Right lobe of liver (tissue), 6 donors: Measurements from ENCODE around the gene MFSD12. TPM values are rescaled to one million over a fixed set of nuclear protein-coding genes. Genes with fewer than 3 reads are reported as not detected.

Experiments used
- ATAC-seq, 4 donors: fragments of 200-7000 bp; cut with Tn5 transposase; one replicate each; pipeline ENCODE4 v1.9.1; 2020; ENCODE audit warnings: mild to moderate bottlenecking in 4 of 4, moderate library complexity in 4 of 4
- DNase-seq, 3 donors: peaks; one replicate each; pipeline ENCODE4 v3.0.0-alpha.2; 2020
- H3K27ac ChIP-seq, 3 donors: fragments of 200-600 bp; one replicate each; pipeline ENCODE4 v1.8.0; 2022
- H3K27me3 ChIP-seq, 2 donors: fragments of 200-600 bp; one replicate each; pipeline ENCODE4 v1.8.0; 2022
- H3K36me3 ChIP-seq, 4 donors: fragments of 200-600 bp; sonication (generic) in 1 of 4; one replicate each; pipeline versions ENCODE4 v1.5.1 to v1.8.0; 2017 to 2022; ENCODE audit warnings: control low read depth in 1 of 4
- H3K4me1 ChIP-seq, 4 donors: fragments of 200-600 bp; sonication (generic) in 1 of 4; one replicate each; pipeline versions ENCODE4 v1.5.1 to v1.8.0; 2017 to 2022; ENCODE audit warnings: control low read depth in 1 of 4
- H3K4me3 ChIP-seq, 3 donors: fragments of 200-600 bp; one replicate each; pipeline ENCODE4 v1.8.0; 2022
- H3K9me3 ChIP-seq, 4 donors: fragments of 200-600 bp; sonication (generic) in 1 of 4; one replicate each; pipeline versions ENCODE4 v1.5.1 to v1.8.0; 2017 to 2022; ENCODE audit warnings: control low read depth in 1 of 4
- POLR2A ChIP-seq: fragments of 450-650 bp; IDR thresholded peaks from one replicate; pipeline ENCODE4 v1.6.1; 2017; ENCODE audit warnings: antibody characterized with exemption, mild to moderate bottlenecking
- WGBS: methylation state at CpG from one replicate; pipeline ENCODE4 v1.1.6; 2018; ENCODE audit warnings: low coverage, low lambda C conversion rate; ENCODE audit not compliant: insufficient coverage; ENCODE audit errors: missing lambda C conversion rate; 5-methylcytosine and 5-hydroxymethylcytosine counted together
- intact Hi-C, 2 donors: fragments of 100-400 bp; cut with DNase I; formaldehyde crosslinking; loops; one replicate each; pipeline versions ENCODE4 v1.11.2 to v1.14.1; 2022
- total RNA-seq, 6 experiments: library from RNA; depleted of rRNA in 2 of 6; stranded (reverse); fragments of >200 nt in 2 of 6; fragmentation: NEBNext Ultra II Directional in 3 of 6; extraction: Animal tissue kit (Norgen Biotek cat#: 25700) in 3 of 6; gene quantifications; one replicate each; pipeline versions ENCODE4 v1.1.0 to v1.2.4, GENCODE V29; 2016 to 2023
- TF ChIP-seq, protein P1 (sequence below), 4 donors: fragments of 200-600 bp in 3 of 4; fragments of 450-650 bp in 1 of 4; IDR thresholded peaks; one replicate each; pipeline versions ENCODE4 v1.5.1 to v1.8.0; 2016 to 2022; ENCODE audit warnings: antibody characterized with exemption in 4 of 4, mild to moderate bottlenecking in 2 of 4
- donor health status: DM: no; HTN: yes; CAD: no.
- donor health status: DM: no; HTN: no; CAD: no.
- donor health status: DM: no; HTN: no; CAD: no.
- donor health status: DM: no; HTN: yes; CAD: no.
- donor health status: DM: no; HTN: yes; CAD: no.

The MFSD12 gene
- total RNA-seq, 6 experiments from 2014 or later = 23.8 to 114 (median 31.5) TPM

DNA sequence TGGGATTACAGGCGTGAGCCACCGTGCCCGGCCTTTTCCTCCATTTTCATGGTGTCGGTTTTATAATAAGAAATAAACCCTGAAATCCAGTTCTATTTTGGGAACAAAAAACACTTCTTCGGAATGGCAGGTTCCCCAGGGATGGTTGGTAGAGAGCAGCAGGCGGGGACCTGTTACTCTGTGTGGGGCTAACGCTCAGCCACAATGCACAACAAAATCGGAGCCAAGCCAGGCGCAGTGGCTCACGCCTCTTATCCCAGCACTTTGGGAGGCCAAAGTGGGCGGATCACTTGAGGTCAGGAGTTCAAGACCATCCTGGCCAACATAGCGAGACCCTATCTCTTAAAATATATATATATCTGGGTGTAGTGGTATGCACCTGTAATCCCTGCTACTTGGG lies 43.6 kb upstream of the MFSD12 start:
- no peaks in the 10 kb centered on the region for H3K36me3 ChIP-seq
- no peaks in the 10 kb centered on the region for H3K27me3 ChIP-seq
- H3K9me3 ChIP-seq = no peaks in the 10 kb centered on the region
- intact Hi-C loops = no loop called here
- no peak overlapping the region for H3K27ac ChIP-seq
- TF ChIP-seq POLR2A = no peak
- TF ChIP-seq, protein P1, sequence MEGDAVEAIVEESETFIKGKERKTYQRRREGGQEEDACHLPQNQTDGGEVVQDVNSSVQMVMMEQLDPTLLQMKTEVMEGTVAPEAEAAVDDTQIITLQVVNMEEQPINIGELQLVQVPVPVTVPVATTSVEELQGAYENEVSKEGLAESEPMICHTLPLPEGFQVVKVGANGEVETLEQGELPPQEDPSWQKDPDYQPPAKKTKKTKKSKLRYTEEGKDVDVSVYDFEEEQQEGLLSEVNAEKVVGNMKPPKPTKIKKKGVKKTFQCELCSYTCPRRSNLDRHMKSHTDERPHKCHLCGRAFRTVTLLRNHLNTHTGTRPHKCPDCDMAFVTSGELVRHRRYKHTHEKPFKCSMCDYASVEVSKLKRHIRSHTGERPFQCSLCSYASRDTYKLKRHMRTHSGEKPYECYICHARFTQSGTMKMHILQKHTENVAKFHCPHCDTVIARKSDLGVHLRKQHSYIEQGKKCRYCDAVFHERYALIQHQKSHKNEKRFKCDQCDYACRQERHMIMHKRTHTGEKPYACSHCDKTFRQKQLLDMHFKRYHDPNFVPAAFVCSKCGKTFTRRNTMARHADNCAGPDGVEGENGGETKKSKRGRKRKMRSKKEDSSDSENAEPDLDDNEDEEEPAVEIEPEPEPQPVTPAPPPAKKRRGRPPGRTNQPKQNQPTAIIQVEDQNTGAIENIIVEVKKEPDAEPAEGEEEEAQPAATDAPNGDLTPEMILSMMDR (IDR thresholded peaks at IDR 0.05) = no peak
- DNase-seq (no peak), ATAC-seq (no peak)
- WGBS = 91% methylated on average over 11 of the region's 12 CpGs
- peaks cover 0 to under 1% (median 0%) of the 10 kb centered on the region in 4 donors for H3K4me1 ChIP-seq
- no peak overlapping the region for H3K4me3 ChIP-seq

DNA sequence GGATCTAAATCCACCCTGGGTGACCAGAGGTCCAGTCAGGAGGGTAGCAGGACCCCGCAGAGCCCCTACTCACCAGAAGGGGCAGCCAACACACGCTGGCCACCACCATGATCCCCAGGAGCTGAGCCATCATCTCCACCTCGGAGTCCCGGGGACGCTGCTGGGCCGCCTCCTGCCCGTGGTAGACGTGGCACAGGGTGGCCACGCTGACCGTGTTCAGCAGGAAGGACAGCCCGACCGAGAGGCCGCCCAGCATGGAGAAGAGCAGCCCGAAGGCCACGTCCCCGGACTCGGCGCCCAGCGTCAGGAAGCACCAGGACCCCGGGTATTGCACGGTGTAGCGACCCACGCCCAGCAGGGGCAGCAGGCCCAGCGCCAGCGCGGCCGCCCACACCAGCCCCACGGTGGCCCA lies 42.4 kb upstream of the MFSD12 start:
- intact Hi-C loops = no loop called here
- no CpG with 5 or more reads among the region's 28 CpGs for WGBS
- H3K4me3 ChIP-seq = no peak overlapping the region
- no peaks in the 10 kb centered on the region for H3K27me3 ChIP-seq
- no peak for ATAC-seq
- H3K27ac ChIP-seq = no peak overlapping the region
- no peak for DNase-seq
- H3K4me1 ChIP-seq = no peaks in the 10 kb centered on the region
- no peaks in the 10 kb centered on the region for H3K36me3 ChIP-seq
- no peaks in the 10 kb centered on the region for H3K9me3 ChIP-seq
- TF ChIP-seq, protein P1 (IDR thresholded peaks at IDR 0.05) = no peak
- TF ChIP-seq POLR2A = no peak

DNA sequence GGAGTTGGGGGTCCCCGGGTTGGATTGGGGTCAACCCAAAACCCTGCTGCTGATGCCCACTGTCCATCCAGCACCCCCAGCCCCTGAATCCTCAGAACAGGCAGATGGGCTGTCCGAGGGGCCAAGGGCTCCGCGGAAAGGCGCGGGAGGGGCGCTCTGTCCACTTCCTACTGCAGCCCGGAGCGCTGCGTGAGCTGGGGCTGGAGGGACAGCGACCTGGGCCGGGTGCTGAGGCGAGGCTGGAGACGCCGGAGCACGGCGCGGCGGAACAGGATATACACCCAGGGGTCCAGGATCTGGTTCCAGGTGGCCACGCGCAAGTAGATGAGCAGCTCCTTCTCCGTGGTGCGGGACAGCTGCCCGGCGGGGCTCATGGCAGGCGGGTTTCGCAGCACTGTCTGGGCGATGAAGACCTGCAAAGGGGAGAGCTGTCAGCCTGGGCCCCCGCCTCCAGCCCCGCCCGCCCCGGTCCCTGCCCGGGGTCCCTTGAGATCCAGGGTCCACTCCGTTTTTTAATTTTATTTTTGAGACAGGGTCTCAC lies 38.2 kb upstream of the MFSD12 start:
- ATAC-seq (no peak), DNase-seq (no peak)
- WGBS = 80% methylated on average over 1 of the region's 34 CpGs
- TF ChIP-seq, protein P1 (IDR thresholded peaks at IDR 0.05) = no peak
- no peak for TF ChIP-seq POLR2A
- no peaks in the 10 kb centered on the region for H3K36me3 ChIP-seq
- H3K4me1 ChIP-seq = peaks cover 0 to 6% (median 0%) of the 10 kb centered on the region in 4 donors
- no peaks in the 10 kb centered on the region for H3K9me3 ChIP-seq
- H3K4me3 ChIP-seq = no peak overlapping the region
- H3K27ac ChIP-seq = no peak overlapping the region
- no peaks in the 10 kb centered on the region for H3K27me3 ChIP-seq
- intact Hi-C loops = no loop called here

DNA sequence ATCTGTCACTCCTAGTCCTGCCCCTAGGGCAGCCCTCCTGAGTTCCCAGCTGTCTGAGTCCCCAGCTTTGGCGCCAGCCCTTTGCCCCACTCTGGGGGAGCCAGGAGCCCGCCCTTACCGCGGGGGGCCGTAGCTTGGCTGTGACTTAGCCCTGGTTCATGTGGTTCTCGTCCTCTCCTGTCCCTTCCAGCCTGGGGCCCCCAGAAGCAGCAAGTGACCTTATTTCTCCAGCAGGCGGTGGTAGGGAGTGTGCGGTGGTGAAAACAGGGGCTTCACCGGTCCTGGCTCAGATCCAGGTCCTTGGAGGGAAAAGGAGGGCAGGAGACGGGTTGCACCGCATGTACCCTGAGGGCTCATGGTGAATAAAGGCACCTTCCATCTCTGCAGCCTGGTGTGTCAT lies 35.8 kb upstream of the MFSD12 start:
- WGBS = 32% methylated on average over 7 of the region's 11 CpGs
- H3K4me1 ChIP-seq = peaks cover 0 to 6% (median 0%) of the 10 kb centered on the region in 4 donors
- no peak for TF ChIP-seq POLR2A
- TF ChIP-seq, protein P1 (IDR thresholded peaks at IDR 0.05) = no peak
- H3K4me3 ChIP-seq = no peak overlapping the region
- intact Hi-C loops = no loop called here
- no peaks in the 10 kb centered on the region for H3K36me3 ChIP-seq
- H3K27ac ChIP-seq = no peak overlapping the region
- no peaks in the 10 kb centered on the region for H3K27me3 ChIP-seq
- H3K9me3 ChIP-seq = no peaks in the 10 kb centered on the region
- ATAC-seq (peak in 1 of 4 donors; percentile 12), DNase-seq (no peak)
